ENCODE measurements around the gene CNGA2. TPM values are rescaled to one million over a fixed set of nuclear protein-coding genes. Genes with fewer than 3 reads are reported as not detected.

CNGA2 gene
- total RNA-seq, 1 experiment from 2014 or later: not detected

DNA sequence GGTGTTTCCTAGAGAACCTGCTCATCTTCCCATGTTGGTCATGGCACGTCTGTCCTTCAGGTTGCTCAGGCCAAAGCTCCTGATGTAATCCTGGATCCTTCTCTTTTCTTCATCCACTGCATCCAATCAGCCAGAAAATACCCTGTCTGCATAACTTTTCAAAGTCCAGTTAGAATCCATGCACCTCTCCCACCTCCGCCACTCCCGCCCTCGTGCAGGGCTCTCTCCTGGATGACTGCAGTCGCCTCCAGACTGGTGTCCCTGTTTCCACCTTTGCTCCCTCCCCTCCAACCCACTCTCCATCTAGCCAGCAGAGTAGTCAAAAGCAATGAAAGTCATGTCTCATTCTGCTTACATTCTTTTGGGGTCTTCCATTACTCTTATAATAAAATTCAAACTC lies 16.0 kb downstream of the CNGA2 start:
- DNase-seq (ENCODE audit: low read depth): no peak

DNA sequence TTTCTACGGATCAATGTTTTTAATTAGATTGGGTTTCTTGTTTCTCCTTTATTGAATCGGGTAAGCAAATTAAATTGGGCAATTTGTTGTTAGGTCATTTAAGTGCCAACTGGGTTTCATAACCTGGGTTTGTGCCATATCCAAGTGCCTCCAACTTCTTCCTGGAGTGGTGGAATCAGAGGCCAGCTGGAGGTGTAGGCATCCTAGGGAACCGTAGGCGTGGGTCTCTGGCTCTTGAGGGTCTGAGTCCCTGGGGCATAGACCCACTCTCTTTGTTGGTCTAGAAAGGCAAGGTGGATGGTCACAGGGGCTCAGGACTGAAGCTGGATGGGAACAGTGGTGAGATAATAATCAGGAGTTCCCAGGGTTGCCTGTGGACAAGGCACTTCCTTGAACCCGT lies 18.3 kb downstream of the CNGA2 start:
- no peak for DNase-seq (ENCODE audit: low read depth)

GRCh38 chrX:151753313-151754046 lies 18.9 kb downstream of the CNGA2 start:
- peak; percentile 52 for DNase-seq (ENCODE audit: low read depth)

- DNase-seq (ENCODE audit: low read depth): peak; percentile 41
These were observed 19.5 kb downstream of the CNGA2 start for GRCh38 chrX:151754047-151754429.

- DNase-seq (ENCODE audit: low read depth): no peak
These were observed 20.2 kb downstream of the CNGA2 start for GRCh38 chrX:151754641-151755215.

GRCh38 chrX:151759041-151759708 lies 24.6 kb downstream of the CNGA2 start:
- no peak for DNase-seq (ENCODE audit: low read depth)

- no peak for DNase-seq (ENCODE audit: low read depth)
These were observed 28.3 kb downstream of the CNGA2 start for GRCh38 chrX:151762802-151763201.

GRCh38 chrX:151763711-151764110 lies 29.2 kb downstream of the CNGA2 start:
- no peak for DNase-seq (ENCODE audit: low read depth)

DNA sequence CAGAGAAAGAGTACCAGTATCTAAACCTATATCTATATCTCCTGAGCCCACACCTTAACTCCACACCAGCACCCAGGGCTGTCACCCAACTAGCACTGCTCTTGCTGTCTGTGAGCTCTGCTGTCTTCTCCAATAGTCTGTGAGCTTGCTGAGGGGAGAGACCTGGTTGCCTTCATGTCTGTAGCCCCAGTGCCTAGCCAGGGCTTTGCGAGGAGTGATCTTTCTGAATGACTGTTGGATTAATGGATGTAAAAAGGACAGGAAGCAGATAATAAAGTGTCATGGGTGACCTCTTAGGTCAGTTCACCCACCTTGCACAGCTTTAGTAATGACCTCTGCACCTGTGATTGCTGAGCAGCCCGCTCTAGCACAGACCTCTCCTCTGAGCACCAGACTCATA lies 30.5 kb downstream of the CNGA2 start:
- no peak for DNase-seq (ENCODE audit: low read depth)

- no peak for DNase-seq (ENCODE audit: low read depth)
These were observed 37.2 kb downstream of the CNGA2 start for GRCh38 chrX:151771726-151772125.

GRCh38 chrX:151773434-151773833 lies 38.9 kb downstream of the CNGA2 start:
- DNase-seq (ENCODE audit: low read depth): no peak

- no peak for DNase-seq (ENCODE audit: low read depth)
These were observed 39.9 kb downstream of the CNGA2 start for GRCh38 chrX:151774421-151774820.

DNA sequence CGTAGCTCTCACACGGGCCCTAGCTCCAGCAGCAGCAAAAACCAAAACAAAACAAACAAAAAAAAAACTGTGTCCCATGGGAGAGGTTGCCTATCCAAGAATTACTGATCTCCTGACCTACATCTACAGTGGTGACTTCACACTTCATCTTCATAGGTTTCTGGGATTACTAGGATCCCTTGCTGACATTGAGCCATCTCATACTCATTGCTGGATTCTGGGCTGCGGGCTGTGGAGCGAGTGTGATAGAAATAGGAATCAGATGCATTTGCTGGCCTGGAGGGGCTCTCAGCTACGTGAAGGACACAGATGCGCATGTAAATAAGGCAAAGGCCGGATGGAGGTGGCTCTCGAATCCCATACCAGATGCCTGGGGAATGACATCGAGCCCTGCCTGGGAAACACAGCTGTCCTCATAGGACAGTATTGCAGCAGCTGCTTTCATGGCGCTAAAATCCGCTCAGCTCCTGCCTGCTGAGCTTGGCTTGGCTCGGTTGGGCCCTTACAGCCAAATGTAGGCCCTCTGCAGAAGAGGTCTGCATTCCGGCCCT lies 41.7 kb downstream of the CNGA2 start:
- DNase-seq (ENCODE audit: low read depth): no peak

DNA sequence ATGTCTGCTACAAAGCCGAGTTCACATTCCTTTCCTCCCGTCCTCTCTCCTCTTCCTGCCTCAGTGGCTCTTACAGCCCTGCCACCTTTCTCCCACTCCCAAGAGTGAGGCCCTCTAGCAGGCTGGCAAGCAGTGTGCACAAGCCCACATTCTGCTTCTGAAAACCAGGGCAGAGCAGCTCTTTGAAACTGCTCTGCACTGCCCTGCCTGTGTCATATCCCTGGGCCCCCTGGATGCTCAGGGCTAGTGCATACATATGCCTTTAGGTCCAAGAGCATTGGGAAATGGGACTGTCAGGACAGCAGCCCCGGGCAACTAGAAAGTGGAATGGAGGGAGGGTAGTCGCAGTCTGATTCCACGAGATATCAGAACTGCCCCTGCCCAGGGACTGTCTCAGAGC lies 42.4 kb downstream of the CNGA2 start:
- no peak for DNase-seq (ENCODE audit: low read depth)

DNA sequence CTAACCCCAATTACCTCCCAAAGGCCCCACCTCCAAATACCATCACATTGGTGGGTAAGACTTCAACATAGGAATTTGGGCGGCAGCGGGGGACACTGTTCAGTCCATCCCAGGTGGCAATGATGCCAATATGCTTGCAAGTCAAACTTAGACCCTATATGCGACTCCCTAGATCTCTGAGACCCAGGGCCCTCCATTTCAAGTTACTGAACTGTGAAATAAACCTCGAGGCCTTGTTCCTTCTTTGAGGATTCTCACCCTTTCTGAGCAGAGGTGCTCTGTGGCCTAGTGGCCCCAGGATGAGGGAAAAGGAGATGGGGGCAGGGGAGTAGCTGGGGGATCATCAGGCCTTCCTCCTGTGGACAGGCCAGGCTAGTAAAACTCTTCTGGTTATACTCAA lies 44.7 kb downstream of the CNGA2 start:
- DNase-seq (ENCODE audit: low read depth): no peak

GRCh38 chrX:151780621-151781020 lies 46.1 kb downstream of the CNGA2 start:
- no peak for DNase-seq (ENCODE audit: low read depth)

GRCh38 chrX:151789179-151789800 lies 54.7 kb downstream of the CNGA2 start:
- peak; percentile 65 for DNase-seq (ENCODE audit: low read depth)

DNA sequence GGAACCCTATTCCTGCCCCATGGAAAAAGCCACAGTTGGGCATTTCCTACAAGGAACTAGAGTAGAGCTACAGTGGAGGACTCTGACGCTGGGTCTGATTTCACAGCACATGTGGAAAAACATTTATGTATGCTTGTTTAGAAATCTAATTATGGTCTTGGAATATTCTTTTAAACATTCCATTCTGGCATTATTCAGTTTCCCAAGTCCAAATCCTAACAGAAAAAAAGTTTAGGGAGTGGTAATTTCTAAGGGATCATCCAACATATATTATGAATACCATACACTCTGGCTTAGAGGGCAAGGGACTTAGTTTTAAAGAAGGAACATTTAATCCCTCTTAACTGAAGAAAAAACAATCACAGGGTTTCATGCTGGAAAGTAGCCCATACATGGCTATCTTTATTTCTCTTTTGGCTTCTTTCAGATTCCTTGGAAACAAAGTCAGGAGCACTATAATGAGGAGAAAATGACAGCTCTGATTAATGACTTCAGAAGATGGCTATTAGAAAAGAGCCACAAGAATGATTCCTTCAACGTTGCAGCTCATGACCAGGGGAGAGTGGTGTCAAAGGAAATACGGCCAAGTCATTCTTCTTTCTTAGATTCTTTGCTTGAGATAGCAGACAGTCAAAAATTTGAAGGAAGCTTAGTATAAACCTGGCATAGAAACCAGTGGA lies 56.1 kb downstream of the CNGA2 start:
- no peak for DNase-seq (ENCODE audit: low read depth)

- no peak for DNase-seq (ENCODE audit: low read depth)
These were observed 57.4 kb downstream of the CNGA2 start for GRCh38 chrX:151791961-151792360.

DNA sequence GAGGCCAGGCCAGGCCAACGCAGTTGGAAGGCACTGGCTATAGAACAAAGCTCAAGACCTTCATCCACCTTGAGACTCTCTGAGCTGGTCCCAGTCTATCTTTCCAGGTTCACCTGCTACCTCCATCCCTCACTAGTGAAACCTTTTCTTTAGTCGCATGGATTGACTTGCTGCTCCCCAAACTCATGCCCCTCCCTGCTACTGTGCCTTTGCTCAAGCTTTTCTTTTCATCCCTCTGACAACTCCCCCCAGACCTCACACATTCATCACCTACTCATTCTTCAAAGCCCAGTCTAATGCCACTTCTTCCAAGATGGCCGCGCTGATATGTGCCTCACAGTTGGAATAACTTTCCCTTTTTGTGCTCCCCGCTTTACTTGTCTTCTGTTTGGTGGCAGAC lies 58.0 kb downstream of the CNGA2 start:
- no peak for DNase-seq (ENCODE audit: low read depth)

- no peak for DNase-seq (ENCODE audit: low read depth)
These were observed 59.3 kb downstream of the CNGA2 start for GRCh38 chrX:151793886-151794285.
